Measurements from ENCODE around the gene STK10. TPM values are rescaled to one million over a fixed set of nuclear protein-coding genes. Genes with fewer than 3 reads are reported as not detected.
A peak's percentile ranks its signal among the peaks of the same experiment; 100 is the strongest.

Gene STK10
- total and polyA plus RNA-seq, 9 of the 15 experiments (the other 6 are each of a cell fraction or from before 2014, with no cell fraction given) = 0.30 to 6.7 (median 2.4) TPM

DNA sequence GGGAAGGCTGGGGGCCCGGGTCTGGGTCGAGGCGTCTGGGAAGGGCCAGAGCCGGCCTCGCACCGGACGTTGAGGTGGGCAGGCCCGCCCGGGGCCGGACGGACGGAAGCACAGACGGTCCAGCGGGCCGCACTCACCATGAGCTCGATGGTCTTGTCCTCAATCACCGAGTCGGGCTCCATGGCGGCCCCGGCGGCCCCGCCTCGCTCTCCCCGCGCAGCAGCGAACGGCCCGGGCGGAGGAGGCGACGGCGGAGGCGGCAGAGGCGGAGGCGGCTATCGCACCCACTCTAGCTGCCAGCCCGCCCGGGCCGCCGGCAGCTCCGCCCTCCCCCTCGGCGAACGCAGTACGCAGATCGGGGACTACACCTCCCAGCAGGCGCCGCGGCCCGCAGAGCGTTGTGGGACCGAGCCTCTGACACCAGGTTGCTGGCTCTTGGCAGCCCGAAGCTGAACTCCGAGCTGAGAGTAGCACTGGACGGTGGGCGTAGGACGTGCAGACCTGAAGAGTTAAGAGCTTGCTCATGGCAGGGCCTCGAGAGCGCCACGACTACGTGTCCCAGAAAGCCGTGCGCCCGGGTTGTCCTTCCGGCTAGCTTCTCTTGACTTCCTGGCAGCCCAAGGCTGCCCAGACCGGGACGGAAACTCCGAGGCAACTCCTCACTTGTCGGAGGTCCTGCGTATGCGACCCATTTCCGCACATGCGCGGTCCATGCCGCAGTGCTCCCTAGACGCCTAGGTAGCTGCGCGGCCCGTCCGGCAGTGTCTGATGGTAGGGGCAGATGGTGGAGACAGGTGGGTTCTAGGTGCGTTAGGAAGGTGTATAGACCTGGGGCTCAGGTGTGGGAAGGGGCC lies 181.5 kb downstream of the STK10 start, which contains the start of gene FBXW11 (continued):
- TF ChIP-seq EWSR1 (IDR thresholded peaks at IDR 0.05; ENCODE audit: borderline replicate concordance, low read depth, partially characterized antibody) (no peak), ZNF699 (CRISPR knock-in tag; IDR thresholded peaks at IDR 0.05; ENCODE audit: insufficient replicate concordance) (no peak), DMBX1 (CRISPR knock-in tag; IDR thresholded peaks at IDR 0.05; ENCODE audit: borderline replicate concordance) (peak; percentile 86; the same call in 1 of the 2 replicates), FOXJ3 (CRISPR knock-in tag; IDR thresholded peaks at IDR 0.05) (no peak), LEF1 (IDR thresholded peaks at IDR 0.05) (no peak), PHF8 (IDR thresholded peaks at IDR 0.05; ENCODE audit: borderline replicate concordance, low read length) (peak; percentile 69; the same call in 1 of the 2 replicates), HDAC6 (IDR thresholded peaks at IDR 0.05; ENCODE audit: low read depth, low read length) (no peak), TCF7L2 (IDR thresholded peaks at IDR 0.05; ENCODE audit: low read depth, low read length) (no peak), ZNF785 (CRISPR knock-in tag; IDR thresholded peaks at IDR 0.05) (no peak), GTF2A2 (tag; IDR thresholded peaks at IDR 0.05) (no peak), SETDB1 (IDR thresholded peaks at IDR 0.05; ENCODE audit: low read length) (no peak), MECOM (CRISPR knock-in tag; IDR thresholded peaks at IDR 0.05) (no peak), SMARCC2 (IDR thresholded peaks at IDR 0.05; ENCODE audit: low read depth) (no peak), HNRNPH1 (optimal IDR thresholded peaks at IDR 0.05; ENCODE audit: low read depth, low read length) (no peak), JUNB (CRISPR knock-in tag; conservative IDR thresholded peaks at IDR 0.05) (no peak), RBM14 (IDR thresholded peaks at IDR 0.05; ENCODE audit: borderline replicate concordance, insufficient read depth, low read depth, low read length) (0 out of 2 replicates have a peak, but pooled peaks have one; percentile 62), GABPB2 (CRISPR knock-in tag; conservative IDR thresholded peaks at IDR 0.05) (no peak), ZNF282 (CRISPR knock-in tag; IDR thresholded peaks at IDR 0.05) (no peak), ZNF57 (CRISPR knock-in tag; IDR thresholded peaks at IDR 0.05) (0 out of 2 replicates have a peak, but pooled peaks have one; percentile 42), TAL1 (IDR thresholded peaks at IDR 0.05) (no peak), FOXK2 (conservative IDR thresholded peaks at IDR 0.05 in 1 of 2, IDR thresholded peaks at IDR 0.05 in 1 of 2; ENCODE audit: low read depth in 2 of 2) (no peak)
- TF ChIP-seq, protein P1, sequence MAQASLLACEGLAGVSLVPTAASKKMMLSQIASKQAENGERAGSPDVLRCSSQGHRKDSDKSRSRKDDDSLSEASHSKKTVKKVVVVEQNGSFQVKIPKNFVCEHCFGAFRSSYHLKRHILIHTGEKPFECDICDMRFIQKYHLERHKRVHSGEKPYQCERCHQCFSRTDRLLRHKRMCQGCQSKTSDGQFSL (CRISPR knock-in tag; IDR thresholded peaks at IDR 0.05) = no peak
- TF ChIP-seq, protein P1 (tag; IDR thresholded peaks at IDR 0.05) = no peak
- TF ChIP-seq, protein P2, sequence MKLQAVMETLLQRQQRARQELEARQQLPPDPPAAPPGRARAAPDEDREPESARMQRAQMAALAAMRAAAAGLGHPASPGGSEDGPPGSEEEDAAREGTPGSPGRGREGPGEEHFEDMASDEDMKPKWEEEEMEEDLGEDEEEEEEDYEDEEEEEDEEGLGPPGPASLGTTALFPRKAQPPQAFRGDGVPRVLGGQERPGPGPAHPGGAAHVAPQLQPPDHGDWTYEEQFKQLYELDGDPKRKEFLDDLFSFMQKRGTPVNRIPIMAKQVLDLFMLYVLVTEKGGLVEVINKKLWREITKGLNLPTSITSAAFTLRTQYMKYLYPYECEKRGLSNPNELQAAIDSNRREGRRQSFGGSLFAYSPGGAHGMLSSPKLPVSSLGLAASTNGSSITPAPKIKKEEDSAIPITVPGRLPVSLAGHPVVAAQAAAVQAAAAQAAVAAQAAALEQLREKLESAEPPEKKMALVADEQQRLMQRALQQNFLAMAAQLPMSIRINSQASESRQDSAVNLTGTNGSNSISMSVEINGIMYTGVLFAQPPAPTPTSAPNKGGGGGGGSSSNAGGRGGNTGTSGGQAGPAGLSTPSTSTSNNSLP (IDR thresholded peaks at IDR 0.05; ENCODE audit: borderline replicate concordance, low read depth, low read length) = no peak
- TF ChIP-seq, protein P3, sequence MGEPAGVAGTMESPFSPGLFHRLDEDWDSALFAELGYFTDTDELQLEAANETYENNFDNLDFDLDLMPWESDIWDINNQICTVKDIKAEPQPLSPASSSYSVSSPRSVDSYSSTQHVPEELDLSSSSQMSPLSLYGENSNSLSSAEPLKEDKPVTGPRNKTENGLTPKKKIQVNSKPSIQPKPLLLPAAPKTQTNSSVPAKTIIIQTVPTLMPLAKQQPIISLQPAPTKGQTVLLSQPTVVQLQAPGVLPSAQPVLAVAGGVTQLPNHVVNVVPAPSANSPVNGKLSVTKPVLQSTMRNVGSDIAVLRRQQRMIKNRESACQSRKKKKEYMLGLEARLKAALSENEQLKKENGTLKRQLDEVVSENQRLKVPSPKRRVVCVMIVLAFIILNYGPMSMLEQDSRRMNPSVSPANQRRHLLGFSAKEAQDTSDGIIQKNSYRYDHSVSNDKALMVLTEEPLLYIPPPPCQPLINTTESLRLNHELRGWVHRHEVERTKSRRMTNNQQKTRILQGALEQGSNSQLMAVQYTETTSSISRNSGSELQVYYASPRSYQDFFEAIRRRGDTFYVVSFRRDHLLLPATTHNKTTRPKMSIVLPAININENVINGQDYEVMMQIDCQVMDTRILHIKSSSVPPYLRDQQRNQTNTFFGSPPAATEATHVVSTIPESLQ (CRISPR knock-in tag; IDR thresholded peaks at IDR 0.05) = peak; percentile 50; the same call in 1 of the 2 replicates
